ENCODE data around the gene SPAG8.

SPAG8 gene

GRCh38 chr9:35812025-35812602, at the start of gene SPAG8:
TSS of gene SPAG8 (minus strand) at chr9:35812262. CDS start at chr9:35812147, 115 bp downstream.
- DNase-seq, result peak; percentile 98

- DNase-seq, result no peak
Measured at GRCh38 chr9:35861161-35861897, 49.3 kb upstream of the SPAG8 start.

GRCh38 chr9:35859990-35860339, 47.9 kb upstream of the SPAG8 start:
- no peak for DNase-seq

- DNase-seq, result peak; percentile 50
Measured at GRCh38 chr9:35859310-35859989, 47.4 kb upstream of the SPAG8 start.

GRCh38 chr9:35858458-35858857, 46.4 kb upstream of the SPAG8 start:
- no peak for DNase-seq

- DNase-seq, result no peak
Measured at GRCh38 chr9:35856882-35857281, 44.8 kb upstream of the SPAG8 start.

GRCh38 chr9:35856206-35856605, 44.1 kb upstream of the SPAG8 start:
- DNase-seq, result no peak

- DNase-seq, result no peak
Measured at GRCh38 chr9:35854091-35854762, 42.2 kb upstream of the SPAG8 start.

GRCh38 chr9:35852876-35853865, 41.1 kb upstream of the SPAG8 start:
- no peak for DNase-seq

GRCh38 chr9:35852267-35852815, 40.3 kb upstream of the SPAG8 start:
- DNase-seq, result no peak

GRCh38 chr9:35847792-35848572, 35.9 kb upstream of the SPAG8 start:
- DNase-seq, result no peak

- DNase-seq, result no peak
Measured at GRCh38 chr9:35845824-35846771, 34.0 kb upstream of the SPAG8 start.

- DNase-seq, result peak; percentile 56
Measured at GRCh38 chr9:35844628-35845270, 32.7 kb upstream of the SPAG8 start.

GRCh38 chr9:35842795-35843194, 30.7 kb upstream of the SPAG8 start:
- peak; percentile 22 for DNase-seq

GRCh38 chr9:35842020-35842745, 30.1 kb upstream of the SPAG8 start:
- DNase-seq, result no peak

GRCh38 chr9:35841645-35841900, 29.5 kb upstream of the SPAG8 start:
- DNase-seq, result no peak

- no peak for DNase-seq
Measured at GRCh38 chr9:35840881-35841644, 29.0 kb upstream of the SPAG8 start.

- DNase-seq, result no peak
Measured at GRCh38 chr9:35839926-35840325, 27.9 kb upstream of the SPAG8 start.
